ENCODE measurements around the gene CABLES2. TPM values are rescaled to one million over a fixed set of nuclear protein-coding genes. Genes with fewer than 3 reads are reported as not detected.

CABLES2 gene
- total RNA-seq, 2 donors from 2014 or later: 1.6 to 2.6 TPM

DNA sequence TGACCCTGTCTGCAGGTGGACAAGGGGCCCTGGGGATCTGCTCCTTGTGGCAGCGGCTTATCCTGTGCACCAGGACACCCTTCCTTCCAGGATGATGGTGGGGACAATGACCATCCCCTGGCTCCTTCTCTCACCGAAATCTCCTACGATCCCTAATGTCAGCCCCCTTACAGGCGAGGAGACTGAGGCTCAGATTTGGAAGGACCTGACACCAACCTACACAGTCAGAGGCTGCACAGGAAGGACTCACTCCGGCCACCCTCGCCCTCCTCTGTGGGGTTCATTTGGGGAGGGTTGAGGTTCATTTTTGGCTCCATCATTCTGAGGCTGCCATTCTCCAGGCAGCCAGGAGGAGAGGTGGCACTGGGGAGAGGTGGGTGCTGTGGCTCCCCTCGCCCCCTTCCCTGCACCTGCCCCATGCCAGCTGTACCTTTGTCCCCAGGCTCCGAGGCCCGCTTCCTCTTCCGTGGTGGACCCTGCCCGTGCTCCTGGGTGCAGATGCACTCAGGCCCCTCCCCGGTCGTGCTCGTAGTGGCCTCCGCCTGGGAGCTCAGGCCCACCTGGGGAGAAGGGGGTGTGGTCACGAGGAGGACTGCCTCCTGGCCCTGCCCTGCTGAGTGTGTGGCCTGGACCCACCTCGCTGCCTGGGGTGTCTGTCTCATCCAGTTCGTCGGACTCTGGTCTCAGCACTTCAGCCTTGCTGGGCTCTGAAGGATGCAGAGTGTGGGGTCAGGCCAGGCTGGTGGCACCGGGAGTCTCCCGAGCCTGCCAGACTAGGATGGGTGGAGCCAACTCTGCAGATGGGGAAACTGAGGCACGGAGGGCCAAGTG, 5.3 kb upstream of the CABLES2 start:
- H3K36me3 ChIP-seq (replicated peaks in 1 of 2; ENCODE audit: insufficient read depth in 1 of 2, low read depth in 2 of 2): no peaks in the 10 kb centered on the region
- 76 to 83% methylated on average over 7 to 18 of the region's 22 CpGs for WGBS, 2 donors
- H3K4me1 ChIP-seq: peaks cover 28% of the 10 kb centered on the region
- no peaks in the 10 kb centered on the region for H3K27me3 ChIP-seq
- intact Hi-C loops (cut with DNase I): no loop called here
- no peak for ATAC-seq
- no peak overlapping the region for H3K4me3 ChIP-seq
- no peak for TF ChIP-seq POLR2A (IDR thresholded peaks at IDR 0.05)
- TF ChIP-seq, protein P1, sequence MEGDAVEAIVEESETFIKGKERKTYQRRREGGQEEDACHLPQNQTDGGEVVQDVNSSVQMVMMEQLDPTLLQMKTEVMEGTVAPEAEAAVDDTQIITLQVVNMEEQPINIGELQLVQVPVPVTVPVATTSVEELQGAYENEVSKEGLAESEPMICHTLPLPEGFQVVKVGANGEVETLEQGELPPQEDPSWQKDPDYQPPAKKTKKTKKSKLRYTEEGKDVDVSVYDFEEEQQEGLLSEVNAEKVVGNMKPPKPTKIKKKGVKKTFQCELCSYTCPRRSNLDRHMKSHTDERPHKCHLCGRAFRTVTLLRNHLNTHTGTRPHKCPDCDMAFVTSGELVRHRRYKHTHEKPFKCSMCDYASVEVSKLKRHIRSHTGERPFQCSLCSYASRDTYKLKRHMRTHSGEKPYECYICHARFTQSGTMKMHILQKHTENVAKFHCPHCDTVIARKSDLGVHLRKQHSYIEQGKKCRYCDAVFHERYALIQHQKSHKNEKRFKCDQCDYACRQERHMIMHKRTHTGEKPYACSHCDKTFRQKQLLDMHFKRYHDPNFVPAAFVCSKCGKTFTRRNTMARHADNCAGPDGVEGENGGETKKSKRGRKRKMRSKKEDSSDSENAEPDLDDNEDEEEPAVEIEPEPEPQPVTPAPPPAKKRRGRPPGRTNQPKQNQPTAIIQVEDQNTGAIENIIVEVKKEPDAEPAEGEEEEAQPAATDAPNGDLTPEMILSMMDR (IDR thresholded peaks at IDR 0.05): no peak
- no peak overlapping the region for H3K27ac ChIP-seq
- no peaks in the 10 kb centered on the region for H3K9me3 ChIP-seq
- no peak for DNase-seq

DNA sequence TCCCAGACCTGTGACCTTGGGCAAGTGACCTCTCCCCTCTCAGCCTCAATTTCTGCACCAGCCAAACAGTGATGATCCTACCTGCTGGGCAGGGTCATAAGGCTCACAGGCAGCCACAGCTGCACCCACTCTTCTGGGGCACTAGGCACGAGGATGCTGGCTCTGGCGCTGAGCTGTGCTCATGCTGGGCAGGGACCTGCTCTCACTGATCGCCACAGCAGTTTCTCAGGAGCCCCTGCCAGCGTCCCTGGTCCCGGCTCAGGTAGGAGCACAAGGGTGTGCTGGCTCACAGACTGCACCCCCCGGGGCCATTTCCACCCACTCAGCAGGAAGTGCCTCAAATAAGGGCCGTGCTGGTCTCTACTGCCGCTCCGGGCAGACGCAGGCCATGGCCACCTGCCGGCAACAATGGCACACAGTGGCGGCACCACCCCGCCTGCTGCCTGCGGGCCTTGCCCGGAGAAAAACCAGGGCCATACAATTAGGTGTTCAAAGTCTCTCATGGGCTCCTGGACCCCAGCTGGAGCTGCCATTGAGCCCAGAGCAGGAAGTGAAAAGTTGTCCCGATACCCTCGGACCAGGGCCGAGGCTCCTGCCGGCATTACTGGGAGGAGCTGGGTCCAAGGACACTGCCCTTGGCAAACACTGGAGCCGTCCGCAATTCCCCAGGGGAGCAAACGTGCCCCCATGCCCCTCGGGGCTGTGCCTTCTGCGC, 4.6 kb upstream of the CABLES2 start:
- Histone ChIP-seq H3K4me3 (no peak overlapping the region), H3K36me3 (replicated peaks in 1 of 2; ENCODE audit: insufficient read depth in 1 of 2, low read depth in 2 of 2) (no peaks in the 10 kb centered on the region), H3K27ac (no peak overlapping the region), H3K4me1 (peaks cover 31% of the 10 kb centered on the region), H3K27me3 (no peaks in the 10 kb centered on the region), H3K9me3 (no peaks in the 10 kb centered on the region)
- ATAC-seq (no peak), DNase-seq (no peak)
- WGBS, 2 donors: 61% methylated on average over 22 of the region's 24 CpGs; no CpG with 5 or more reads in 1 of the 2 donors
- no peak for TF ChIP-seq POLR2A (IDR thresholded peaks at IDR 0.05)
- TF ChIP-seq, protein P1 (IDR thresholded peaks at IDR 0.05): no peak
- intact Hi-C loops (cut with DNase I): no loop called here

DNA sequence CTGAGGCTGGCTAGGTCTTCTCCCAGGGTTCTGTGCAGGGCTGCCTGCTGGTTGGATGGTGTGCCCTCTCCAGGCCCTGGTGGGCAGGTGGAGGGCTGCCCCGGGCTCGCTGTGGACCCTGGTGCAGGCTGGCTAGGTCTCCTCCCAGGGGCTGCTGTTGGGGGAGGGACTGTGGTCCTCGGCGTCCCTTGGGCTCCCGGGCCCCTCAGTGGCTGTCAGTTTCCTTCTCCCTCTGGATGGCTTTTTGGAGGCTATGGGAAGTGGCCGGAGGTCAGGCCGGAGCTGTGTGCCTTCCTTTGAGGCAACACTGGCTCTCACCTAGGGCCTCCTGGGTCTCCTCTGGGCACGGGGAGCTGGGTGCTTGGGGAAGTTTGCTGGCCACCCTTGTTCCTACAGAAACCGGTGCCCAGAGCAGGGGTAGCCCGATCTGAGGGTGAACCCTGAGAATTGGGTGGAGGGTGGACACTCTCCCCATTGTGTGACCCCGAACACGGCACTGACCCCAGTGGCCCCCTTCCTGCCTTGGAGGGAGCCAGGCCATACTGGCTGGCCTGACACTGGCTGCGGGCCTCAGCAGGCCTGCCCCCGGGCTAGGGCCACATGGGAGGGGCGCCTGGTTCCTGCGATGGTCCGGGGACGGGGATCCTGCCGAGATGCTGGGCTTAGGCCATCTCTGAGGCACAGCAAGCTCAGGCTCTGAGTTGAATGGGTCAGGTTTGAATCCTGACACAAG, 3.8 kb upstream of the CABLES2 start:
- intact Hi-C loops (cut with DNase I): no loop called here
- Histone ChIP-seq H3K9me3 (no peaks in the 10 kb centered on the region), H3K27ac (peak overlapping the region in 1 of 4 donors; percentile 27), H3K4me1 (peaks cover 38% of the 10 kb centered on the region), H3K4me3 (no peak overlapping the region), H3K36me3 (replicated peaks in 1 of 2; ENCODE audit: insufficient read depth in 1 of 2, low read depth in 2 of 2) (no peaks in the 10 kb centered on the region), H3K27me3 (no peaks in the 10 kb centered on the region)
- WGBS, 2 donors: 90 to 91% methylated on average over 8 to 19 of the region's 19 CpGs
- ATAC-seq (no peak), DNase-seq (no peak)
- no peak for TF ChIP-seq POLR2A (IDR thresholded peaks at IDR 0.05)
- TF ChIP-seq, protein P1 (IDR thresholded peaks at IDR 0.05): no peak

DNA sequence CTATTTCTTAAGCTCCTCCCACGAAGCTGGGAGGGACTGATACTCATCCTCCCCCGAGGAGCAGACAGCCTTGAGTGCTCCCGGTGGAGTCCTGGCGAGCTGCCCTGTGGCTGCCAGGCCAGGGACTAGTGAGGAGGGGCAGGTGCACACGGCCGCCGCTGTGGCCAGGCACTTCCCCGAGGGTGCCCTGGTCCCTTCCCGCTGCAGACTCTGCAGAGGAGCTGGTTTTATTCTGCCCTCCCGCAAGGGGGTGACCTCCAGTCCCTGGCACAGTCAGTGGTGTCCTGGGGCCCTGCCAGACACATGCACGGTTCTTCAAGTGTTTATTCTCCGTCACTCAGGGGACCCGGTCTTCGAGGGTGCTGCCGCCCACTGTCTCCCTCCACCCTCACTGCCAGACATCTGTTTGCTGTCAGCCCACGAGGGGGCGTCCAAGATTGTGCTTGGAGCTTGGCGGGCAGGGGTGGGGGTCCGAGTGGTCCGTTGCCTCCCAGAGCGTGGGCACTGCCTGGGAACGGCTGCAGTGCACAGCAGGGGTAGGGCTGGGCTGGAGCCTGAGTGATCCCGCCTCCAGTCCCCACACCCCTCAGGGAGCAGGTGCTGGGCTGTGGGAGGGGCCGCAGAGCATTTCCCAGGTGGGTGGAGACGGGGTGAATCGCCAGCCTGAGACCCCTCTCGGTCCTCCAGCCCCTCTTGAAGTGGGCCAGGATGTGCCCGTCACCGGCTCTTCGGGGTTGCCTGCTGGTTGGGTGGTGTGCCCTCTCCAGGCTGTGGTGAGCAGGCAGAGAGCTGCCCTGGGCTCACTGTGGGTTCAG, 3.1 kb upstream of the CABLES2 start:
- 8% methylated on average over 28 of the region's 30 CpGs; no CpG with 5 or more reads in 1 of the 2 donors for WGBS, 2 donors
- TF ChIP-seq, protein P1 (IDR thresholded peaks at IDR 0.05): peak in 6 of 7 experiments; percentile 14 to 49 (median 34)
- TF ChIP-seq POLR2A (IDR thresholded peaks at IDR 0.05): no peak
- intact Hi-C loops (cut with DNase I): no loop called here

More for the DNA sequence above, 3.1 kb upstream of the CABLES2 start:
- ATAC-seq (peak; percentile 38), DNase-seq (peak; percentile 71 to 89 (median 84))
- no peaks in the 10 kb centered on the region for H3K9me3 ChIP-seq
- no peak overlapping the region for H3K4me3 ChIP-seq
- no peaks in the 10 kb centered on the region for H3K27me3 ChIP-seq
- H3K4me1 ChIP-seq: peaks cover 46% of the 10 kb centered on the region
- peak overlapping the region in 2 of 4 donors; percentile 9 to 27 for H3K27ac ChIP-seq
- no peaks in the 10 kb centered on the region for H3K36me3 ChIP-seq (replicated peaks in 1 of 2; ENCODE audit: insufficient read depth in 1 of 2, low read depth in 2 of 2)
